Mammary epithelial cell (primary cell): ENCODE results near the gene HSCB.

ENCODE experiments used
- EZH2 ChIP-seq: IDR thresholded peaks from 2 replicates; pipeline ENCODE4 v1.6.1; 2012; ENCODE audit warnings: low read length, inconsistent platforms, borderline replicate concordance
- TF ChIP-seq, protein P1 (sequence below), 2 donors: IDR thresholded peaks in 1 of 2; conservative IDR thresholded peaks in 1 of 2; 2 replicates each; pipeline ENCODE4 v1.5.1; 2011 to 2012; ENCODE audit warnings: inconsistent platforms in 2 of 2, low read length in 2 of 2, mild to moderate bottlenecking in 2 of 2, control low read depth in 1 of 2, low read depth in 1 of 2; ENCODE audit not compliant: insufficient read depth in 1 of 2; ENCODE audit errors: extremely low read depth in 1 of 2

DNA sequence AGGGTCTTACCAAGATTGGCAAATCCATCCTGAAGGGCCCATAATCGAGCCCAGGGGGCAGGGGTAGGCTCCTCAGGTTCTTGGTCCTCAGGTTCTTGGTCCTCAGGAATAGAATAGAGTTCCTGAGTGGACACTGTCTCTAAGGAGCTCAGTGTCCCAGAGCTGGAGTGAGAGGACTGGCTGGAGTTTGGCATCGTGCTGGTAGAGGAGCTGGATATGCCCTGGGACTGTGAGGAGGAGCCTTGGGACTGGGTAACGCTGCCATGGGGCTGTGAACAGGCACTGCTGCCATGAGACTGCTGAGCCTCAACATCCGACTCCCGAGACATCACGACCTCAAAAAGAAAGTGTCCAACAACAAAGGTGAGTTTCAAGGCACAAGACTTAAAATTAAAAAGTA is 7.4 kb upstream of the HSCB start:
- TF ChIP-seq EZH2, result no peak
- TF ChIP-seq, protein P1, sequence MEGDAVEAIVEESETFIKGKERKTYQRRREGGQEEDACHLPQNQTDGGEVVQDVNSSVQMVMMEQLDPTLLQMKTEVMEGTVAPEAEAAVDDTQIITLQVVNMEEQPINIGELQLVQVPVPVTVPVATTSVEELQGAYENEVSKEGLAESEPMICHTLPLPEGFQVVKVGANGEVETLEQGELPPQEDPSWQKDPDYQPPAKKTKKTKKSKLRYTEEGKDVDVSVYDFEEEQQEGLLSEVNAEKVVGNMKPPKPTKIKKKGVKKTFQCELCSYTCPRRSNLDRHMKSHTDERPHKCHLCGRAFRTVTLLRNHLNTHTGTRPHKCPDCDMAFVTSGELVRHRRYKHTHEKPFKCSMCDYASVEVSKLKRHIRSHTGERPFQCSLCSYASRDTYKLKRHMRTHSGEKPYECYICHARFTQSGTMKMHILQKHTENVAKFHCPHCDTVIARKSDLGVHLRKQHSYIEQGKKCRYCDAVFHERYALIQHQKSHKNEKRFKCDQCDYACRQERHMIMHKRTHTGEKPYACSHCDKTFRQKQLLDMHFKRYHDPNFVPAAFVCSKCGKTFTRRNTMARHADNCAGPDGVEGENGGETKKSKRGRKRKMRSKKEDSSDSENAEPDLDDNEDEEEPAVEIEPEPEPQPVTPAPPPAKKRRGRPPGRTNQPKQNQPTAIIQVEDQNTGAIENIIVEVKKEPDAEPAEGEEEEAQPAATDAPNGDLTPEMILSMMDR (conservative IDR thresholded peaks at IDR 0.05 in 1 of 2, IDR thresholded peaks at IDR 0.05 in 1 of 2; ENCODE audit: extremely low read depth in 1 of 2, insufficient read depth in 1 of 2, low read depth in 1 of 2, low read length in 2 of 2), result no peak
